H9 (cell line): ENCODE measurements around the gene AANAT. TPM values are rescaled to one million over a fixed set of nuclear protein-coding genes. Genes with fewer than 3 reads are reported as not detected.
"Not testable (repeated sequence)": the region's sequence is repeated elsewhere in the genome, so short reads cannot be mapped to it uniquely, and the experiment has no call there.

Source experiments
- DNase-seq: peaks from one replicate; pipeline ENCODE4 v3.0.0-alpha.2; 2017
- H2AFZ ChIP-seq: one replicate; pipeline ENCODE4 v1.6.1; 2013; ENCODE audit warnings: mild to moderate bottlenecking, low read length, control low read depth, moderate library complexity
- H2AK5ac ChIP-seq: 2 replicates; pipeline ENCODE4 v1.6.1; 2013; ENCODE audit warnings: low read length, control low read depth, mixed read lengths; ENCODE audit not compliant: insufficient read length
- H2BK120ac ChIP-seq: one replicate; pipeline ENCODE4 v1.6.1; 2013; ENCODE audit warnings: low read depth, mild to moderate bottlenecking, low read length, control low read depth, inconsistent platforms; ENCODE audit not compliant: poor library complexity, severe bottlenecking
- H2BK12ac ChIP-seq: 2 replicates; pipeline ENCODE4 v1.6.1; 2013; ENCODE audit warnings: low read length, control low read depth, mixed read lengths, low read depth; ENCODE audit not compliant: insufficient read length
- H2BK15ac ChIP-seq: 2 replicates; pipeline ENCODE4 v1.6.1; 2013; ENCODE audit warnings: low read depth, low read length, control low read depth
- H2BK20ac ChIP-seq: one replicate; pipeline ENCODE4 v1.6.1; 2013; ENCODE audit warnings: low read depth, mild to moderate bottlenecking, low read length, control low read depth, inconsistent platforms; ENCODE audit not compliant: poor library complexity, severe bottlenecking
- H2BK5ac ChIP-seq: 2 replicates; pipeline ENCODE4 v1.6.1; 2013; ENCODE audit warnings: low read length, control low read depth, mixed read lengths; ENCODE audit not compliant: insufficient read length
- H3K14ac ChIP-seq: 2 replicates; pipeline ENCODE4 v1.6.1; 2013; ENCODE audit warnings: low read length, control low read depth; ENCODE audit not compliant: insufficient read depth
- H3K18ac ChIP-seq: 2 replicates; pipeline ENCODE4 v1.6.1; 2013; ENCODE audit warnings: low read depth, mild to moderate bottlenecking, mixed read lengths, low read length, control low read depth; ENCODE audit not compliant: insufficient read length
- H3K23ac ChIP-seq: 2 replicates; pipeline ENCODE4 v1.6.1; 2013; ENCODE audit warnings: low read length, control low read depth, mixed read lengths, low read depth; ENCODE audit not compliant: insufficient read length
- H3K23me2 ChIP-seq: 2 replicates; pipeline ENCODE4 v1.6.1; 2013; ENCODE audit warnings: low read depth, mild to moderate bottlenecking, mixed read lengths, low read length, control low read depth; ENCODE audit not compliant: insufficient read length, poor library complexity, severe bottlenecking
- H3K27ac ChIP-seq: 2 replicates; pipeline ENCODE4 v1.5.1; 2013; ENCODE audit warnings: low read length, control low read depth, mixed read lengths, low read depth; ENCODE audit not compliant: insufficient read length
- H3K27me3 ChIP-seq: 2 replicates; pipeline ENCODE4 v1.6.1; 2013; ENCODE audit warnings: low read length, control low read depth, inconsistent platforms; ENCODE audit not compliant: insufficient read depth
- H3K4ac ChIP-seq: 2 replicates; pipeline ENCODE4 v1.6.1; 2013; ENCODE audit warnings: low read depth, mild to moderate bottlenecking, control low read depth, inconsistent platforms, low read length, moderate library complexity
- H3K4me1 ChIP-seq: 2 replicates; pipeline ENCODE4 v1.6.1; 2013; ENCODE audit warnings: low read length, control low read depth, inconsistent platforms; ENCODE audit not compliant: insufficient read depth
- H3K4me2 ChIP-seq: 2 replicates; pipeline ENCODE4 v1.6.1; 2013; ENCODE audit warnings: low read length, control low read depth, mixed read lengths; ENCODE audit not compliant: insufficient read length, insufficient read depth
- H3K56ac ChIP-seq: 2 replicates; pipeline ENCODE4 v1.6.1; 2013; ENCODE audit warnings: low read depth, mild to moderate bottlenecking, mixed read lengths, low read length, control low read depth; ENCODE audit not compliant: insufficient read length
- H3K79me1 ChIP-seq: 2 replicates; pipeline ENCODE4 v1.6.1; 2013; ENCODE audit warnings: low read depth, mild to moderate bottlenecking, moderate library complexity, low read length, control low read depth, inconsistent platforms; ENCODE audit not compliant: insufficient read depth, poor library complexity, severe bottlenecking
- H3K79me2 ChIP-seq: 2 replicates; pipeline ENCODE4 v1.6.1; 2013; ENCODE audit warnings: low read length, control low read depth, inconsistent platforms; ENCODE audit not compliant: insufficient read depth
- H3K9ac ChIP-seq: 2 replicates; pipeline ENCODE4 v1.6.1; 2013; ENCODE audit warnings: low read length, control low read depth, mixed read lengths; ENCODE audit not compliant: insufficient read length; ENCODE audit errors: extremely low read depth
- H3K9me3 ChIP-seq: one replicate; pipeline ENCODE4 v1.6.1; 2013; ENCODE audit warnings: low read depth, low read length, inconsistent platforms; ENCODE audit not compliant: control insufficient read depth
- H3T11ph ChIP-seq: one replicate; pipeline ENCODE4 v1.6.1; 2013; ENCODE audit warnings: mild to moderate bottlenecking, low read length, control low read depth, inconsistent platforms
- H4K20me1 ChIP-seq: one replicate; pipeline ENCODE4 v1.6.1; 2013; ENCODE audit not compliant: control insufficient read depth, insufficient read length, insufficient read depth
- H4K5ac ChIP-seq: 2 replicates; pipeline ENCODE4 v1.6.1; 2013; ENCODE audit warnings: low read depth, mild to moderate bottlenecking, mixed read lengths, low read length, control low read depth; ENCODE audit not compliant: insufficient read length
- H4K8ac ChIP-seq: replicated peaks from 2 replicates; pipeline ENCODE4 v1.6.1; 2013; ENCODE audit warnings: low read length, control low read depth, mixed read lengths, low read depth; ENCODE audit not compliant: insufficient read length
- H4K91ac ChIP-seq: 2 replicates; pipeline ENCODE4 v1.6.1; 2013; ENCODE audit warnings: low read depth, mild to moderate bottlenecking, moderate library complexity, mixed read lengths, low read length, control low read depth; ENCODE audit not compliant: insufficient read length
- H3K27ac Mint-ChIP-seq, 3 experiments: 2 replicates in 2 of 3; 3 replicates in 1 of 3; pipeline ENCODE4 v1.8.0; 2020 to 2021; ENCODE audit warnings: mixed read lengths in 3 of 3, mild to moderate bottlenecking in 1 of 3, moderate library complexity in 1 of 3
- H3K27me3 Mint-ChIP-seq: 2 replicates; pipeline ENCODE4 v1.8.0; 2021; ENCODE audit warnings: low read depth, mild to moderate bottlenecking, moderate library complexity, mixed read lengths
- H3K36me3 Mint-ChIP-seq, 3 experiments: 2 replicates in 2 of 3; 3 replicates in 1 of 3; pipeline ENCODE4 v1.8.0; 2020 to 2021; ENCODE audit warnings: low read depth in 3 of 3, mixed read lengths in 3 of 3; ENCODE audit not compliant: insufficient read depth in 1 of 3
- H3K4me1 Mint-ChIP-seq, 2 experiments: 2 replicates each; pipeline ENCODE4 v1.8.0; 2020; ENCODE audit warnings: mixed read lengths in 2 of 2
- H3K4me3 Mint-ChIP-seq, 2 experiments: 2 replicates in 1 of 2; 3 replicates in 1 of 2; pipeline ENCODE4 v1.8.0; 2020 to 2021; ENCODE audit warnings: mild to moderate bottlenecking in 2 of 2, mixed read lengths in 2 of 2, moderate library complexity in 1 of 2
- H3K9me3 Mint-ChIP-seq, 2 experiments: 2 replicates in 1 of 2; 3 replicates in 1 of 2; pipeline ENCODE4 v1.8.0; 2020; ENCODE audit warnings: mild to moderate bottlenecking in 2 of 2, mixed read lengths in 2 of 2, moderate library complexity in 1 of 2
- WGBS: extraction: QIAGEN DNeasy Blood & Tissue Kit; methylation state at CpG from one replicate; pipeline ENCODE4 v1.1.7; 2013; ENCODE audit warnings: missing lambda C conversion rate, low lambda C conversion rate, mixed read lengths; ENCODE audit not compliant: insufficient read length; ENCODE audit errors: extremely low coverage; 5-methylcytosine and 5-hydroxymethylcytosine counted together
- total RNA-seq: library from RNA; stranded (reverse); gene quantifications from 2 replicates; pipeline ENCODE4 v1.2.1, GENCODE V29; 2021
- TF ChIP-seq, protein P1 (sequence below): fragments of 200-600 bp; sonication (generic); conservative IDR thresholded peaks from 3 replicates; pipeline ENCODE4 v1.8.0; 2021; ENCODE audit warnings: antibody characterized with exemption, mild to moderate bottlenecking

The AANAT gene
- total RNA-seq, 1 experiment from 2014 or later, result 0.55 TPM

DNA sequence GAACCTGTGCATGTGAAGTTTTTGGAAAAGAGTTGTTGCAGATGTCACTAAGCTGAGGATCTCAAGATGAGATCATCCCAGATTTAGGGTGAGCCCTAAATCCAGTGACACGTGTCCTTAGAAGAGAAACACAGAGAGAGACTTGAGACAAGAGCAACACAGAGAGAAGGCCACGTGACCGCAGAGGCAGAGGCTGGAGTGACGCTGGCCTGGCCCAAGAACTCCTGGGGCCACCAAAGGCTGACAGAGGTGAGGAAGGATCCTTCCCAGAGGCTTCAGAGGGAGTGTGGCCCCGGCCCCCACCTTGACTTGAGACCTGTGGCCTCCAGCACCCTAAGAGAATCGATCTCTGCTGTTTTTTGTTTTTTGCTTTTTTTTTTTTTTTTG lies 45.9 kb downstream of the AANAT start:
- H3K9me3 Mint-ChIP-seq, result no peaks in the 10 kb centered on the region; a peak in 1 of 5 replicates
- no peak overlapping the region for H3T11ph ChIP-seq

DNA sequence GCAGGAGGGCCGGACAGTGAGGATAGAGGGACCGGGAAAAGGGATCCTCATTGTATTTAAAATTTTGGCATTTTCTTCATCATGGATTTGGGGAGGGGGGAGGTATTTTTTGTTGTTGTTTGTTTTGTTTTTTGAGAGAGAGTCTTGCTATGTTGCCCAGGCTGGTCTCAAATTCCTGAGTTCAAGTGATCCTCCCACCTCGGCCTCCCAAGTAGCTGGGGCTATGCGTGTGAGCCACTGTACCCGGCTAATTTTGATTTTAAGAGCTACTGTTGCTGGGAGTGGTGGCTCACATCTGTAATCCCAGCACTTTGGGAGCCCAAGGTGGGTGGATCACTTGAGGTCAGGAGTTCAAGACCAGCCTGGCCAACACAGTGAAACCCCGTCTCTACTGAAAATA lies 47.0 kb downstream of the AANAT start:
- not testable (repeated sequence) for H2BK15ac ChIP-seq, H3T11ph ChIP-seq, H3K4me1 Mint-ChIP-seq, H3K4me1 ChIP-seq, H3K23ac ChIP-seq, H3K4me3 Mint-ChIP-seq, H2BK120ac ChIP-seq, DNase-seq, H3K23me2 ChIP-seq, H2BK12ac ChIP-seq, H4K91ac ChIP-seq, H3K56ac ChIP-seq, H4K8ac ChIP-seq, H2BK20ac ChIP-seq, H3K79me1 ChIP-seq, H3K9me3 Mint-ChIP-seq, H2AK5ac ChIP-seq, H3K4me2 ChIP-seq, H3K9me3 ChIP-seq, H3K27me3 Mint-ChIP-seq, H2BK5ac ChIP-seq, H2AFZ ChIP-seq, H4K20me1 ChIP-seq, H3K18ac ChIP-seq, H3K36me3 Mint-ChIP-seq, H4K5ac ChIP-seq, H3K27me3 ChIP-seq, H3K27ac Mint-ChIP-seq, H3K27ac ChIP-seq, H3K4ac ChIP-seq, H3K9ac ChIP-seq, H3K14ac ChIP-seq, H3K79me2 ChIP-seq
- WGBS, result no CpG with 5 or more reads among the region's 6 CpGs

More for the DNA sequence above, 45.9 kb downstream of the AANAT start:
- Histone ChIP-seq H3K4me1 (no peaks in the 10 kb centered on the region), H3K9ac (no peak overlapping the region), H3K23me2 (no peaks in the 10 kb centered on the region), H2BK5ac (no peak overlapping the region), H3K79me2 (no peaks in the 10 kb centered on the region), H3K14ac (no peak overlapping the region), H3K9me3 (no peaks in the 10 kb centered on the region), H2BK120ac (no peak overlapping the region), H4K91ac (no peak overlapping the region), H3K4ac (no peak overlapping the region), H2BK20ac (no peak overlapping the region), H3K23ac (no peak overlapping the region), H3K27me3 (no peaks in the 10 kb centered on the region), H4K5ac (no peak overlapping the region), H3K79me1 (no peaks in the 10 kb centered on the region), H2BK12ac (no peak overlapping the region), H3K18ac (no peak overlapping the region), H3K56ac (no peak overlapping the region), H2AFZ (no peak overlapping the region), H3K27ac (no peak overlapping the region), H2BK15ac (no peak overlapping the region), H4K20me1 (no peaks in the 10 kb centered on the region), H3K4me2 (no peak overlapping the region), H4K8ac (no peak overlapping the region), H2AK5ac (no peak overlapping the region)
- H3K27me3 Mint-ChIP-seq, result peaks cover 15% of the 10 kb centered on the region
- TF ChIP-seq, protein P1, sequence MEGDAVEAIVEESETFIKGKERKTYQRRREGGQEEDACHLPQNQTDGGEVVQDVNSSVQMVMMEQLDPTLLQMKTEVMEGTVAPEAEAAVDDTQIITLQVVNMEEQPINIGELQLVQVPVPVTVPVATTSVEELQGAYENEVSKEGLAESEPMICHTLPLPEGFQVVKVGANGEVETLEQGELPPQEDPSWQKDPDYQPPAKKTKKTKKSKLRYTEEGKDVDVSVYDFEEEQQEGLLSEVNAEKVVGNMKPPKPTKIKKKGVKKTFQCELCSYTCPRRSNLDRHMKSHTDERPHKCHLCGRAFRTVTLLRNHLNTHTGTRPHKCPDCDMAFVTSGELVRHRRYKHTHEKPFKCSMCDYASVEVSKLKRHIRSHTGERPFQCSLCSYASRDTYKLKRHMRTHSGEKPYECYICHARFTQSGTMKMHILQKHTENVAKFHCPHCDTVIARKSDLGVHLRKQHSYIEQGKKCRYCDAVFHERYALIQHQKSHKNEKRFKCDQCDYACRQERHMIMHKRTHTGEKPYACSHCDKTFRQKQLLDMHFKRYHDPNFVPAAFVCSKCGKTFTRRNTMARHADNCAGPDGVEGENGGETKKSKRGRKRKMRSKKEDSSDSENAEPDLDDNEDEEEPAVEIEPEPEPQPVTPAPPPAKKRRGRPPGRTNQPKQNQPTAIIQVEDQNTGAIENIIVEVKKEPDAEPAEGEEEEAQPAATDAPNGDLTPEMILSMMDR, result no peak
- H3K4me3 Mint-ChIP-seq, result no peak overlapping the region
- DNase-seq, result no peak
- H3K4me1 Mint-ChIP-seq, result peaks cover 0 to 3% of the 10 kb centered on the region in 2 experiments; a peak in 1 of 4 replicates
- no CpG with 5 or more reads among the region's 6 CpGs for WGBS
- no peaks in the 10 kb centered on the region for H3K36me3 Mint-ChIP-seq
- no peak overlapping the region for H3K27ac Mint-ChIP-seq
